Neural crest cell (in vitro differentiated cells): ENCODE results near the gene RECK. TPM values are rescaled to one million over a fixed set of nuclear protein-coding genes. Genes with fewer than 3 reads are reported as not detected.

Experiments used
- DNase-seq: peaks from one replicate; pipeline ENCODE4 v3.0.0; 2021; ENCODE audit warnings: low read depth, mixed read lengths, low spot score
- H3K27ac Mint-ChIP-seq: one replicate; pipeline ENCODE4 v1.8.0; 2021; ENCODE audit warnings: mild to moderate bottlenecking, mixed read lengths; ENCODE audit not compliant: unreplicated experiment
- H3K27me3 Mint-ChIP-seq: 2 replicates; pipeline ENCODE4 v1.8.0; 2021; ENCODE audit warnings: low read depth, mild to moderate bottlenecking, mixed read lengths
- H3K36me3 Mint-ChIP-seq: 2 replicates; pipeline ENCODE4 v1.8.0; 2021; ENCODE audit warnings: low read depth, mild to moderate bottlenecking, mixed read lengths
- H3K4me1 Mint-ChIP-seq: 2 replicates; pipeline ENCODE4 v1.8.0; 2021; ENCODE audit warnings: mixed read lengths
- H3K4me3 Mint-ChIP-seq: one replicate; pipeline ENCODE4 v1.8.0; 2021; ENCODE audit warnings: mild to moderate bottlenecking, mixed read lengths
- H3K9me3 Mint-ChIP-seq: 2 replicates; pipeline ENCODE4 v1.8.0; 2021; ENCODE audit warnings: mixed read lengths
- total RNA-seq: library from RNA; stranded (reverse); gene quantifications from 2 replicates; pipeline ENCODE4 v1.2.1, GENCODE V29; 2021
- TF ChIP-seq, protein P1 (sequence below): fragments of 200-600 bp; sonication (generic); conservative IDR thresholded peaks from 2 replicates; pipeline ENCODE4 v1.5.0; 2021; ENCODE audit warnings: antibody characterized with exemption, mild to moderate bottlenecking

Gene RECK
- total RNA-seq, 1 donor from 2014 or later, result 9.5 TPM

DNA sequence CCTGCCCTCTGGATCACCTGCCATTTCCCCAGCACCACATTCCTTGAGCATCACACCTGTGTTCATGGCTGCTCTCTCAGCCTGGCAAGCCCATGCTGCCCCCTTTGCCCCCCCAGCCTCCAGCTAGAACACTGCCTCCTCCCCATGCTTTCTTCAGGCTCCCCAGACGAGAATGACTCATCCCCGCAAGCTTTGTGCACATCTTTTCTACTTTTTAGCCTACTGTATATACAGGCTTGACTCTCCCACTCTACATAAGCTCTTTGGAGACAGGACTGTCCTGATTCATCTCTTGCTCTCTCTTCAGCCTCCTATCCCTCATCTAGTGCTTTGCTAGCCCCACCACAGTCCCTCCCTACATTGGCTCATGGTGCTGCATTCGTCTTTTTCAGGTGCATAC, 79.9 kb downstream of the RECK start:
- Mint-ChIP-seq H3K27ac (no peak overlapping the region), H3K27me3 (no peaks in the 10 kb centered on the region), H3K4me3 (no peak overlapping the region), H3K4me1 (peaks cover 11% of the 10 kb centered on the region), H3K9me3 (no peaks in the 10 kb centered on the region), H3K36me3 (peaks cover 2% of the 10 kb centered on the region)
- TF ChIP-seq, protein P1, sequence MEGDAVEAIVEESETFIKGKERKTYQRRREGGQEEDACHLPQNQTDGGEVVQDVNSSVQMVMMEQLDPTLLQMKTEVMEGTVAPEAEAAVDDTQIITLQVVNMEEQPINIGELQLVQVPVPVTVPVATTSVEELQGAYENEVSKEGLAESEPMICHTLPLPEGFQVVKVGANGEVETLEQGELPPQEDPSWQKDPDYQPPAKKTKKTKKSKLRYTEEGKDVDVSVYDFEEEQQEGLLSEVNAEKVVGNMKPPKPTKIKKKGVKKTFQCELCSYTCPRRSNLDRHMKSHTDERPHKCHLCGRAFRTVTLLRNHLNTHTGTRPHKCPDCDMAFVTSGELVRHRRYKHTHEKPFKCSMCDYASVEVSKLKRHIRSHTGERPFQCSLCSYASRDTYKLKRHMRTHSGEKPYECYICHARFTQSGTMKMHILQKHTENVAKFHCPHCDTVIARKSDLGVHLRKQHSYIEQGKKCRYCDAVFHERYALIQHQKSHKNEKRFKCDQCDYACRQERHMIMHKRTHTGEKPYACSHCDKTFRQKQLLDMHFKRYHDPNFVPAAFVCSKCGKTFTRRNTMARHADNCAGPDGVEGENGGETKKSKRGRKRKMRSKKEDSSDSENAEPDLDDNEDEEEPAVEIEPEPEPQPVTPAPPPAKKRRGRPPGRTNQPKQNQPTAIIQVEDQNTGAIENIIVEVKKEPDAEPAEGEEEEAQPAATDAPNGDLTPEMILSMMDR, result no peak
- no peak for DNase-seq

DNA sequence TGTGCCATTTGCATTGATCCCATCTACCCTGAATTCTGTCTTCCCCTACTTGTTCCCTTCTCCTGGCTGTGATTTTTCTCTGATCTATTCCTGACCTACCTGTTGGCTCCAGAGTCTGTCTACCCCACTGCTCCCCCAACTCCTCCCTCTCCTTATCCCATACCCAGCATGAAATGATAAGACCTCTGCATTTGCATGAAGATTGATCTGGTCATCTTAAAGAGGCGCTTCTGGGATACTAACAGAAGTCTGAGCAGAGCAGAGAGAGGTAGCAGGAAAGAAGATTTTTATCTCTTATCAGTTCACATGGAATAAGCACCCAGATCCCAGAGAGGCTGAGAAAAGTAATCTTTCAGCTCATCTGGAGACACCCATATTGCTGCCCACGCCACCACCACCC, 81.5 kb downstream of the RECK start:
- H3K9me3 Mint-ChIP-seq, result no peaks in the 10 kb centered on the region
- peaks cover 1% of the 10 kb centered on the region for H3K4me1 Mint-ChIP-seq
- no peaks in the 10 kb centered on the region for H3K27me3 Mint-ChIP-seq
- peaks cover 4% of the 10 kb centered on the region for H3K36me3 Mint-ChIP-seq
- no peak overlapping the region for H3K4me3 Mint-ChIP-seq
- peak overlapping the region; percentile 85 for H3K27ac Mint-ChIP-seq
- DNase-seq, result no peak
- TF ChIP-seq, protein P1, result no peak

DNA sequence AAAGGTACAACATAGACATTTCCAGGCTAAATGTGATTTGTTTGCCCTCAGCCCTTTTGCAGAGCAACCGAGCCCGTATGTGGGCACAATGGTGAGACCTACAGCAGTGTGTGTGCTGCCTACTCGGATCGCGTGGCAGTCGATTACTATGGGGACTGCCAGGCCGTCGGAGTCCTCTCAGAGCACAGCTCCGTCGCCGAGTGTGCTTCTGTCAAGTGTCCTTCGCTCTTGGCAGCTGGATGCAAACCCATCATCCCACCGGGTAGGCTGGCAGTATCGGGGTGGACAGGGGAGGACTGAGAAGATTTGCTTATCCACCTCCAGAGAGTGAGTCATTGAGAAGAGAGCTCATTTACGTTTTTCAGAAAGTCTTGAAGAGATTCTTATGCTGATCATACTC, 82.0 kb downstream of the RECK start:
- TF ChIP-seq, protein P1, result no peak
- H3K4me3 Mint-ChIP-seq, result no peak overlapping the region
- no peak for DNase-seq
- no peaks in the 10 kb centered on the region for H3K9me3 Mint-ChIP-seq
- no peaks in the 10 kb centered on the region for H3K4me1 Mint-ChIP-seq
- no peak overlapping the region for H3K27ac Mint-ChIP-seq
- no peaks in the 10 kb centered on the region for H3K27me3 Mint-ChIP-seq
- peaks cover 4% of the 10 kb centered on the region for H3K36me3 Mint-ChIP-seq

DNA sequence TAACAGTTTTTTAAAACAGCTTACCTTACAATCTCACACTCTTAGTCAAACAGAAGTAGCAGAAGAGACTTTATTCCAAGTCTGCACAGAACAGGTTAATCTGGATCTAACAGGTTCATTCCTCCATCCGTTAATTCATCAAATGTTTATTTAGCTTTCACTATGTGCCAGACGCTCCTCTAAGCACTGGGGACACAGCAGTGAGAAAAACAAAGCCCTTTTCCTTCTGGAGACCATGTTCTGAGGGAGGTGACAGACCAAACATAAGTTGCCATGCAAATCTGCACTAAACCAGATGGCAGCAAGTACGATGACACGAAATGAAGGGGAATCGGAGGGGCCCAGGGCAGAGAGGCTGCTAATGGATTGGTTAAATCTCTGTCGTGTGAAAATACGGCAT, 82.8 kb downstream of the RECK start:
- no peaks in the 10 kb centered on the region for H3K9me3 Mint-ChIP-seq

DNA sequence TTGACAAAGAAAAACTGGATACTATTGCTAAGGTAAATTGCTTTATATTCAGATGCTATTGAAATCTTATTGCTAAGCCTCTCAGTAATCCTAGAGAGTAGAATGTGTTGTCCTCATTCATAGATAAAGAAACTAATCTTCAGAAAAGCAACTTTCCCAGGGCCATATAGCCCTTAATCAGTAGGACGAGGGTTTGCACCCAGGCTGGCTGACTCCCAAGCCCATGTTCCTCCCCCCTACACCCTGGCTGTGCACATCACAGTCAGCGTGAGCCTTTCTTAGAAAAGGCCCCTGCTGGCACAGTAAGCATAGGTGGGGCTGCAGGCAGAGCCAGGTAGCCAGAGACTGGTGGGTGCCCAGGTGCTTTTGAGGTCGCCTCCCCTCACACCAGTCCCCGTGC, 84.0 kb downstream of the RECK start:
- H3K4me1 Mint-ChIP-seq, result no peaks in the 10 kb centered on the region
- DNase-seq, result no peak
- no peaks in the 10 kb centered on the region for H3K27me3 Mint-ChIP-seq
- H3K36me3 Mint-ChIP-seq, result peaks cover 4% of the 10 kb centered on the region
- no peak overlapping the region for H3K4me3 Mint-ChIP-seq
- H3K9me3 Mint-ChIP-seq, result no peaks in the 10 kb centered on the region
- H3K27ac Mint-ChIP-seq, result no peak overlapping the region
- TF ChIP-seq, protein P1, result no peak

More for the DNA sequence above, 82.8 kb downstream of the RECK start:
- no peak overlapping the region for H3K27ac Mint-ChIP-seq
- peaks cover 4% of the 10 kb centered on the region for H3K36me3 Mint-ChIP-seq
- DNase-seq, result no peak
- no peaks in the 10 kb centered on the region for H3K4me1 Mint-ChIP-seq
- no peak overlapping the region for H3K4me3 Mint-ChIP-seq
- TF ChIP-seq, protein P1, result no peak
- no peaks in the 10 kb centered on the region for H3K27me3 Mint-ChIP-seq

DNA sequence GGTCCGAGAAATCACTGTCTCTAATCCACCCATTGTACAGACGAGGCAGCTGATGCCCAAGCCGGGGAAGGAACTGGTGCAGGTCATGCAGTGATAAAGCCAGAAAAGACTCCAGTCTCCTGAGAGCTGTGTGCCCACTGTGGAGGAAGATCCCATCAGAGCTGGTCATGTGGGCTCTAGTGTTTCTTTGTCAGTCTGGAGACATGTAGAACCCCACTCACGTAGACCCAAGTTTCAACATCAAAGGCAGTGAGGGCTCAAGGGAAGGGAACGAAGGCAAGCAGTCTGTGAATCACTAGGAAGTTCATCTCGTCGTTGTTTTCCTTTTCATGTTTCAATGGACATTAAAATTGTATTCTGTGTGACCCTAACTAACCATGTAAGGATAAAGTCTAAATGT, 85.3 kb downstream of the RECK start:
- no peaks in the 10 kb centered on the region for H3K4me1 Mint-ChIP-seq
- no peak overlapping the region for H3K27ac Mint-ChIP-seq
- no peak overlapping the region for H3K4me3 Mint-ChIP-seq
- no peaks in the 10 kb centered on the region for H3K9me3 Mint-ChIP-seq
- TF ChIP-seq, protein P1, result no peak
- no peak for DNase-seq
- peaks cover 4% of the 10 kb centered on the region for H3K36me3 Mint-ChIP-seq
- H3K27me3 Mint-ChIP-seq, result no peaks in the 10 kb centered on the region
